Stromal cell of bone marrow (primary cell): ENCODE results near the gene DDX27.
A peak's percentile ranks its signal among the peaks of the same experiment; 100 is the strongest.
"Not testable (repeated sequence)": the region's sequence is repeated elsewhere in the genome, so short reads cannot be mapped to it uniquely, and the experiment has no call there.

Experiments used
- DNase-seq: peaks from one replicate; pipeline ENCODE4 v3.0.0-alpha.2; 2012; ENCODE audit warnings: low read depth

The DDX27 gene

DNA sequence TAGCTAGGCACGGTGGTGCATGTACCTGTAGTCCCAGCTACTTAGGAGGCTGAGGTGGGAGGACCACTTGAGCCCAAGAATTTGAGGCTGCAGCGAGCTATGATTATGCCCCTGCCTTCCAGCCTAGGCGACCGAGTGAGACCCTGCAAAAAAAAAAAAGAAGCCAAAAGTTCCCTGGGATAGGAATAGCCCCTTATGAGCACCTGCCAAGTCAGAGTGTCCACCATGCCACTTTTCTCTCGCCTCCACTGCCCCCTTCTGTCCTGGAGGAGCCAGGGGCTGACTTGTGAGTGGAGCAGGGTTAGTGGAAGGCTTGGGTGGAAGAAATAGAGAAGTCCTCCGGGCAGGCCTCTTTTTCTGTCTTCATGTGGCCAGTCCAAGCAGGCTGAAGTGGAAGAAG is 12.1 kb upstream of the DDX27 start:
- no peak for DNase-seq

- no peak for DNase-seq
Measured at GRCh38 chr20:49210101-49210756, 9.0 kb upstream of the DDX27 start.

DNA sequence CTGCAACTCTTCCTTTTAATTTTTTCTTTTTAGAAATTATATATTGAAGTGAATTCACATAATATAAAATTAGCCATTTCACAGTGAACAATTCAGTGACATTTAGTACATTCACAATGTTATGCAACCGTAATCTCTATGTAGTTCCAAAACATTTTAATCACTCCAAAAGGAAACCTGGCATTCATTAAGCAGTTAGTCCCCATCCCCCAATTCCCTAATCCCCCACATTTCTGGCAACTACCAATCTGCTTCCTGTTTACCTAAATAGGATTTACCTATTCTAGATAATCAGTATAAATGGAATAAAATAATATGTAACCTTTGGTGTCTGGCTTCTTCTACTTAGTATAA is 8.5 kb upstream of the DDX27 start:
- DNase-seq, result no peak

DNA sequence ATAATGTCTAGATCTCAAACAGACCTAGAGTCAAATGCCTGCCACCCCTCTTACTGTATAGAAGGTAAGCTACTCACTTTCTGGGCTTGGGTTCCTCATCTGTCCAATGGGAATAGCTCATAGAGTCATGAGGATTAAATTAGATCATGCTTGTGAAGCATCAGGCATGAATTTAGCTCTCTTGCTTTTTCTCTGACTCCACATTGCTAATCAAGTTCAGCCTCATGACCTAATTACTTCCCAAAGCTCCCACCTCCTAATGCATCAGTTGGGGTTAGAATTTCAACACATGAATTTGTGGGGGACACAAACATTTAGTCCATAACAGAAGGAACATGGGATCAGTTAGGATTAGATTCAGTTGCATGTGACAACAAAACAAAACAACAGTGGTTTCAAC is 4.6 kb upstream of the DDX27 start:
- DNase-seq, result no peak

DNA sequence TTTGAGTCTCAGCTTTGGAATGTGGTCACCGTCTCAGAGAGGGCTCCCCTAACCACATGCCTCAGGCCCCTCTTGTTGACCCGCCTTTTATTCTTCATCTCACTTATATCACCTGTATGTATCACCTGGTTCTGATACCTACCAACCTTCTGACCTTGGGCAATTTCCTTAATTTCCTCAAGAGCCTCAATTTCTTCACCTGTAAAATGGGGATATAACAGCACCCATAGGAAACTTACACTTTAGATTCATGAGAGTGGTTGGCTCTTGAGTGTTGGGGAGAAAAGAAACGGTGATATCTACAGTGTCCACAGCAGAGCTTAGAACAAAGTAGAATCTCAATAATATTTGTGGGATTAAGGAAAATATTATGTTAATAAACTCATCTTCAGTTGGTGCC is 4.0 kb upstream of the DDX27 start:
- DNase-seq, result no peak

DNA sequence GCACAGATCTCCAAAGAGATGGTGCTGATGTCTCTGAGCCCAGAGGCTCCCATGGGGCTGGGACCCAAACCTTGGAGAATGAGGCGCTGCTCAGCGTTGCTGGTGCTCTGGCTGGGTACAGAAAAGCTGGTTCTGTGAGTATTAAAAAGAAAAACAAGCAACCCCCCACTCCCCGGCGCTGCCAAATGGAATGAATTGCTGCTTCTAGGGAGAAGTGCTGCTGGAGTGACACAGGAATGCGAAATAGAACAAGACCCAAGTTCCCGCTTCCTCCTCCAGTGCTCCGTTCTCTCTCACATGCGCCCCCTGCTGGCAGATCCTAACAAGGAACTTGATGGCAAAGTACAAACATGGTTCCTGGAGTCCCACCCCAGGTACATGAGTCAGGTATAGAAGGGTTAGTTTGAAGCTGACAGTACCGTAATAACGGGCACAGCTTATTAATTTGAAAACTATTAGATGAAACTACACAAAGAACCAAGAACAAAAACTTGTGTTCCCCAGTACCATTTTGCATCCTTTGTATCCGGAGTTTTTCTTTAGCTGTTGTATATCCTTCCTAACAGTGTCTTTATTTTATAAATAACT is 2.1 kb upstream of the DDX27 start:
- DNase-seq, result peak; percentile 82

DNA sequence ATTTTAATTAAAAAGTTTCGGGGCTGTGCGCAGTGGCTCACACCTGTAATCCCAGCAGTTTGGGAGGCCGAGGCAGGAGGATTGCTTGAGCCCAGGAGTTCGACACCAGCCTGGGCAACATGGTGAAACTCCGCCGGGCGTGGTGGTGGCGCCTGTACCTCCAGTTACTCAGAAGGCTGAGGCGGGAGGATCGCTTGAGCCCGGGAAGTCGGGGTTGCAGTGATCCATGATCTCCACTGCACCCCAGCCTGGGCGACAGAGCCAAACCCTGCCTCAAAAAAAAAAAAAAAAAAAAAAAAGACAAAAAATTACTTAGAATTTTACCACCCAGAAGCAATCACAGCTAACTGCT is 501 bp upstream of the DDX27 start:
- DNase-seq, result not testable (repeated sequence)

DNA sequence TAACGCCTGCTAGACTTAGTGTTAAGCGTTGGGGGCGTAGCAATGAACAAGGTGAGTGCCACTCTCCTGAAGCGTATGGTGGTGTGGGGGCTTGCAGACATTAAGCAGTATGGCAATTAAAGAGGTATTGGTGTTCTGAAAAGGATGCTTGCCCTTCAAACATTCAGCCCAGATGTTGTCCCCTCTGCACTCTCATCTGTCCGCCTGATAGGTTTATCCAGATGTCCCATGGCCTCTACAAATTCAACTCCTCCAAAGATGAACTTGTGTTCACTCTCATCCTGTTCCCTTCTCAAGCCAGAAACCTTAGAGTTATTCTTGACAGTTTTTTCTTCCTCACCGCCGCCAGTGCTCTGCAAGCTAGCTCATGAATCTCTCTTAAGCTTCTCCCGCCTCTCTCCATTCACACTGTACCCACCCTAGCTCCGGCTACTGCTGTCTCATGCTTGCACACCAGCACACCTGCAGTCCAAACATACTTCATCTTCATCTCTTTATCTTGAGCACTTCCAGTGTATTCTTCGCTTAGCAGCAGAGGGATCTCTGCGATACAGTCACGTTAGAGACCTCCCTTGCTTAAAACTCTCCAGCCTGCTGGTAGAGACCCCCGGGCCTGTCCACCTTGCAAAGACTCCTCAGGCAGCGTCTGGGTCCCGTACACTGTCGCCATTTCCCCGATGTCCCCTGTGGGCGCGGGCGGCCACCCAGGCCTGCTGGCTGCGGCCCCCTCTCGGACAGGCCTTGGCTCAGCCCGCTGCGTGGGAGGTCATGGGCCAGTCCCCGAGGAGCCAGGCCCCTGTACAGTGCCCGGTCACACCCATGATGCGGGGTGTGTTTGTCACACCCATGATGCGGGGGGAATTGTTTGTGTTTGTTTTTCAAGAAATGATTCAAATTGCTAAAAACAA is 962 bp downstream of the DDX27 start:
- DNase-seq, result no peak

- DNase-seq, result no peak
Measured at GRCh38 chr20:49225896-49226295, 6.7 kb downstream of the DDX27 start.

DNA sequence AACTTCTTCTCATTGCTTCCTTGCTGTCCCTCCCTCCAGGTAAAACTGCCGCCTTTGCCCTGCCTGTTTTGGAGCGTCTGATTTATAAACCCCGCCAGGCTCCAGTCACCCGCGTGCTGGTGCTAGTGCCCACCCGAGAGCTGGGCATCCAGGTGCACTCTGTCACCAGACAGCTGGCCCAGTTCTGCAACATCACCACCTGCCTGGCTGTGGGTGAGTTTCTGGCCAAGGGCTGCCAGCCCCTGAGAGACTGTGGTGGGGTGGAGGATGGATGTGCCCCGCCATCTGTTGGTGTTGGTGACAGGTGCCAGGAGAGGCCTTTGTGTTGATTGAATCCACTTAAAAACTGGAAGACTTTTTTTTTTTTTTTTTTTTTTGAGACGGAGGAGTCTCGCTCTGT is 9.5 kb downstream of the DDX27 start:
- DNase-seq, result no peak

GRCh38 chr20:49229381-49229780 is 10.2 kb downstream of the DDX27 start:
- no peak for DNase-seq

DNA sequence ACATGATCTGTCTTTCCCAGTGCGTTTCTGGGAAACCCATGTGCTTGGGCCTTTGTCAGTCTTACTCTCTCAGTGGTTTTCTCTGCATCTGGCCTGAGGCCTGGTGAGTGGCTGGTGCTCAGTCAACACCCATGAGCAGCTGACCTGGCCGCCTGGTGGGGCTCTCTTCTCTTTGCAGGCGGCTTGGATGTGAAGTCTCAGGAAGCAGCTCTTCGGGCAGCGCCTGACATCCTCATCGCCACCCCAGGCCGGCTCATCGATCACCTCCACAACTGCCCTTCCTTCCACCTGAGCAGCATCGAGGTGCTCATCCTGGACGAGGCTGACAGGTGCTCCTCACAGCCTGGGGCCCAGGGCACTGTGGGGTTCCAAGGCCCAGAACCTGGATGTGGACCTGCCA is 10.8 kb downstream of the DDX27 start:
- DNase-seq, result no peak

GRCh38 chr20:49230561-49231133 is 11.4 kb downstream of the DDX27 start:
- no peak for DNase-seq

- DNase-seq, result no peak
Measured at GRCh38 chr20:49231471-49231870, 12.3 kb downstream of the DDX27 start.

- DNase-seq, result no peak
Measured at GRCh38 chr20:49233226-49233625, 14.0 kb downstream of the DDX27 start.

GRCh38 chr20:49234831-49235230 is 15.6 kb downstream of the DDX27 start:
- no peak for DNase-seq

DNA sequence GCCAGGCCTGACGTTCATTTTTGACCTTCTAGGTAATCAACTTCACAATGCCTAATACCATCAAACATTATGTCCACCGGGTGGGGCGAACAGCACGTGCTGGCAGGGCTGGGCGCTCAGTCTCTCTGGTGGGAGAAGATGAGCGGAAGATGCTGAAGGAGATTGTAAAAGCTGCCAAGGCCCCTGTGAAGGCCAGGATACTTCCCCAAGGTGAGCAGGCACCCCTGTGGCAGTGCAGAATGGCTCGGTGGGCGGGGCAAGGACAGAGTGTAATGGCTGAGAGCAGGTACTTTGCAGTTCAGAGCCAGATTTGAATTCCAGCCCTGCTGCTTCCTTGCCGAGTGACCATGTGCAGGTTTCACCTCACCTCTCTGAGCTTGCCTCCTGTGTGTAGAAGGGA is 17.1 kb downstream of the DDX27 start:
- DNase-seq, result no peak

GRCh38 chr20:49237531-49237930 is 18.3 kb downstream of the DDX27 start:
- DNase-seq, result no peak

DNA sequence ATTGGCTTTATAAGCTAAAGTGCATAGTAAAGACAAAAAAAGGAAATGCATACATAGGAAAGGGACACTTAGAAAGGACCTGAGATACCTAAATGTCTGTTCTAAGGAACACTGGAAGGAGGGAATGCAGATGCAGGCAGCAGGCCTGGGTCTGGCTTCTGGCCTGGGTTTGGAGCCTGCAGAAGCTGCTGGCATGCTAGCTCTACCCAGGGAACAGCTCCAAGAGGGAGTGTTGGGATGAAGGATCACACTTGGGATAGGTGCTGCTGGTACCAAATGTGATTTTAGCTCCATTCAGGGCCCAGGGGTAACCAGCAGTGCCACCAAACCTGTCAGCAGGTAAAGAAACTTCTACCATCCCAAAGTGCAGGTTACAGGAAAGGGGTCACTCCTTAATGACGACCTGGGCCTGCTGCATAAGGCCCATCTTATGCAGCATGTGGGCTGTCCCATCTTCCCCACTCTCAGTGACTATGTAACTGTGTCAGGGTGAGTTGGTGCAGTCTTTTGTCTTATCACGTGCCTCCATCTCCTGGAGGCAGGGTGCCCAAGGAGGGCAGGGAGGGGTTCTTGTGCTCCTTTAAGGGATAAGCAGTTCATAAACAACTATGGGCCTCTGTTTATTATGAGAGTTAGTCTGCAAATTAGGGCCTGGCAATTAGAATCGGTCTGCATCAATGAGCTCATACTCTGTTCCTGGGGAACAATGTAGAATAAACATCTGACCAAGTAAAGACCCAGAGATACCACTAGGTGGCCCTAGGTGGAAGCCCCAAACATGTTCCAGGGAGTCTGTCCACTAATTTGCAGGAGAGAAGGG is 26.9 kb downstream of the DDX27 start:
- DNase-seq, result peak; percentile 33

GRCh38 chr20:49247169-49247723 is 28.0 kb downstream of the DDX27 start:
- DNase-seq, result no peak

- DNase-seq, result no peak
Measured at GRCh38 chr20:49247792-49248191, 28.6 kb downstream of the DDX27 start.

DNA sequence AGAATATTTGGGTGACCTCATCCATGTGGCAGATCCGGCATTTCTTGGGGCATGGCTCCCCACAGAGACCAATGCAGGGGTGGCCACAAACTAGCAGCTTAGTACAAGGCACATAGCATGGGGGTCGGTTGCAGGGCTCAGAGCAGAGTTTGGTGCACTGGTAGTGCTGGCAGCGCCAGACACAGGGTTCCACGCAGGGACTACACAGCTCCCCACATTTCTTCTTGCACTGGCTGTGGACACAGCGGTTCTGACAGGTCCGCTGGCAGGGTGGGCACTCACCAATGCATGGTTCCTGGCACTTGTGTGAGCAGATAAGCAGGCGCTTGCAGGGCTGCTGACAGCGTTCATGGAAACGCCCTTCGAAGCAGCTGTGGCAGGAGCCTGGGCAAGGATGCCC is 29.1 kb downstream of the DDX27 start:
- no peak for DNase-seq
